Rectal smooth muscle tissue (tissue), 1 donor: ENCODE results near the gene TTC38.

Experiments
- H3K27ac ChIP-seq: one replicate; pipeline ENCODE4 v1.7.0; 2013; ENCODE audit warnings: low read depth, low read length, inconsistent platforms
- H3K27me3 ChIP-seq: one replicate; pipeline ENCODE4 v1.7.0; 2013; ENCODE audit warnings: low read length; ENCODE audit not compliant: control insufficient read depth, insufficient read depth
- H3K36me3 ChIP-seq: one replicate; pipeline ENCODE4 v1.7.0; 2013; ENCODE audit warnings: low read length; ENCODE audit not compliant: control insufficient read depth, insufficient read depth
- H3K4me1 ChIP-seq: one replicate; pipeline ENCODE4 v1.7.0; 2013; ENCODE audit warnings: low read length; ENCODE audit not compliant: control insufficient read depth, insufficient read depth
- H3K4me3 ChIP-seq: one replicate; pipeline ENCODE4 v1.7.0; 2013; ENCODE audit warnings: low read length
- H3K9ac ChIP-seq: one replicate; pipeline ENCODE4 v1.7.0; 2013; ENCODE audit warnings: low read length

TTC38 gene

DNA sequence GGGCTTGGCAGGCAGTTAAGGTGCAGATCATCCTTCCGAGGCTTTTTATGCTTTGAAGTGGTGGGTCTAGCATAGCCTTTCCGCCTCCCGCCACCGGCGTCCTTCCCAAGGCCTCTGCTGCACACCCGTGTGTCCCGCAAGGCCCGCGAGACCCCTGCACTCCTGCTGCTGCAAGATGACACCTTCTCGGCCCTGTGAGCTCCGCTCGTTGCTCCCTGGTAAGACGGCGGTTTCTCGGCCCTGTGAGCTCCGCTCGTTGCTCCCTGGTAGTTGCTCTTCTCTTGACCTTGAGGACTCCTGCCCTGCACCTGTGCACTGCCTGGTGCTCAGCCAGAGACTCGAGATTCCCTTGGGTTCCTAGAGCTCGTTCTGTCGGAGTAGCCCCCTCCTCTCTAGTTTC is 49.8 kb downstream of the TTC38 start:
- Histone ChIP-seq H3K4me3 (no peak overlapping the region), H3K9ac (no peak overlapping the region), H3K36me3 (no peaks in the 10 kb centered on the region), H3K27ac (no peak overlapping the region), H3K4me1 (no peaks in the 10 kb centered on the region), H3K27me3 (no peaks in the 10 kb centered on the region)

DNA sequence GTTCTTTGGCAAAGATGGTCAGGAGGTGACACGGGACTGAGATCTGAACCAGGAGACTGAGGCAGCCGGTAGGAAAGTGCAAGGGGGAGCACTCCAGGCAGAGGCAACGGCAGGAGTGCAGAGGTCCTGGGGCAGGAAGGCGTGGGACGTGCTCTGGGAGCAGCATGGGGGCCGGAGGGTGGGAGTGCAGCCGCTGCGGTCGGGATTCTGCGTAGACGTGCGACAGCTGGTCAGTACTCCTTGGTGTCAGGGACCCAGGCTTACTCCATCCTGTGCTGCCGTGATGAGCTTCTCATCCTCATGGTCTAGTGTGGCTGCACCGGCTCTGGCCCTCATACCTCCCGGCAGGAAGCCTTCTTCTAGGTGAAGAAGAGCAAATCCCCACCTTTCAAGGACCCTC is 50.8 kb downstream of the TTC38 start:
- H3K27ac ChIP-seq, result no peak overlapping the region
- no peaks in the 10 kb centered on the region for H3K27me3 ChIP-seq
- no peaks in the 10 kb centered on the region for H3K4me1 ChIP-seq
- H3K9ac ChIP-seq, result no peak overlapping the region
- H3K4me3 ChIP-seq, result no peak overlapping the region
- H3K36me3 ChIP-seq, result no peaks in the 10 kb centered on the region

DNA sequence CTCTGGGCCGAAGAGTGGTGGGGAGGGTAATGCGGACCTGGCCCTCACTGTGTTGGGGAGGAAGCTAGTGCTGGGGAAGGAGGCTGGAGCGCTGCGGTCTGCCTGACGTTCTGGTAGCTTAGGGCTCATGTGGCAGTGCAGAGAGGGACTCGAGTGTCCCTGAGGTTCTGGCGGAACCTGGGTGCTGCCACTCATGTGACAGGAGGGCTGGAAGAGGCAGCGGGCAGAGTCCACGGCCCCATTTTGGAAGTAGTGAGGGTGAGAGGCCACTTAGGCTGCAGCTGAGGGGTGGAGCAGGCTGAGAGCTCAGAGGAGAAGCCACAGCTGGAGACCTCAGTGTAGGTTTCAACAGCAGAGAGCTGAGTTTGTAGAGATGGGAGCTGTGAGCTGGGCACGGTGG is 51.5 kb downstream of the TTC38 start:
- Histone ChIP-seq H3K9ac (no peak overlapping the region), H3K4me3 (no peak overlapping the region), H3K27me3 (no peaks in the 10 kb centered on the region), H3K27ac (no peak overlapping the region), H3K36me3 (no peaks in the 10 kb centered on the region), H3K4me1 (no peaks in the 10 kb centered on the region)

GRCh38 chr22:46320166-46320710 is 52.4 kb downstream of the TTC38 start:
- no peak overlapping the region for H3K9ac ChIP-seq
- no peaks in the 10 kb centered on the region for H3K27me3 ChIP-seq
- H3K36me3 ChIP-seq, result no peaks in the 10 kb centered on the region
- no peak overlapping the region for H3K27ac ChIP-seq
- H3K4me1 ChIP-seq, result no peaks in the 10 kb centered on the region
- no peak overlapping the region for H3K4me3 ChIP-seq

DNA sequence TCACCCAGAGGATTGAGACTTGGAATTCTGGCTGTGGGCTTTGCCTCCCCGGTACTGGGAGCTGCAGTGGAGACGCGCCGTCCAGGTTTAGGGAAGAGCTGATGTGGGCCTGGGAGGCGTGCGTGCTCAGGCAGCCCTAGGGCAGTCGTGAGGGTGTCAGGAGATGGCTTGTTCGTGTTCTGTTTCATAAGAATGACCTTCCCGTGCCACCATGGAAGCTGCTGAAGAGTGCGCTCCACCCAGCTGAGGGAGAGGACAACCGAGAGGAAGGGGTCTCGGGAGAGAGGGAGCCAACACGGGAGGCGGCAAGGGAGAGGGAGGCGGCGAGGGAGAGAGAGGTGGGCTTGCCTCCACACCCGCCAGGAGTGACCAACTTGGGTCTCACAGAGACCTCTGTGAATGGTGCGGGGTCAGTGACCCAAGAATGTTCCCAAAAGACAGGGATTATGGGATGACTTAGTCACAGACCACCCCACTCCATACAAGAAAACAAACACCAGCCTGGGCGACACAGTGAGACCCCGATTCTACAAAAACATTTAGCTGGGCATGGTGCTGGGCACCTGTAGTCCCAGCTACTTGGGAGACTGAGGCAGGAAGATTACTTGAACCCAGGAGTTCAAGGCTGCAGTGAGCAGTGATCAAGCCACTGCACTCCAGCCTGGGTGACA is 53.0 kb downstream of the TTC38 start:
- Histone ChIP-seq H3K9ac (no peak overlapping the region), H3K4me3 (no peak overlapping the region), H3K36me3 (no peaks in the 10 kb centered on the region), H3K27ac (no peak overlapping the region), H3K4me1 (no peaks in the 10 kb centered on the region), H3K27me3 (no peaks in the 10 kb centered on the region)

- H3K9ac ChIP-seq, result no peak overlapping the region
- H3K27ac ChIP-seq, result no peak overlapping the region
- H3K4me1 ChIP-seq, result no peaks in the 10 kb centered on the region
- no peaks in the 10 kb centered on the region for H3K36me3 ChIP-seq
- H3K4me3 ChIP-seq, result no peak overlapping the region
- H3K27me3 ChIP-seq, result no peaks in the 10 kb centered on the region
These were observed 54.9 kb downstream of the TTC38 start for GRCh38 chr22:46322711-46323110.

GRCh38 chr22:46323162-46323561 is 55.4 kb downstream of the TTC38 start:
- no peak overlapping the region for H3K4me3 ChIP-seq
- no peak overlapping the region for H3K27ac ChIP-seq
- H3K4me1 ChIP-seq, result no peaks in the 10 kb centered on the region
- H3K9ac ChIP-seq, result no peak overlapping the region
- no peaks in the 10 kb centered on the region for H3K27me3 ChIP-seq
- no peaks in the 10 kb centered on the region for H3K36me3 ChIP-seq

GRCh38 chr22:46326066-46326680 is 58.4 kb downstream of the TTC38 start:
- no peak overlapping the region for H3K9ac ChIP-seq
- H3K36me3 ChIP-seq, result no peaks in the 10 kb centered on the region
- H3K4me1 ChIP-seq, result no peaks in the 10 kb centered on the region
- no peak overlapping the region for H3K4me3 ChIP-seq
- H3K27me3 ChIP-seq, result no peaks in the 10 kb centered on the region
- no peak overlapping the region for H3K27ac ChIP-seq

- Histone ChIP-seq H3K36me3 (no peaks in the 10 kb centered on the region), H3K9ac (no peak overlapping the region), H3K4me1 (no peaks in the 10 kb centered on the region), H3K27me3 (no peaks in the 10 kb centered on the region), H3K27ac (no peak overlapping the region), H3K4me3 (no peak overlapping the region)
These were observed 60.1 kb downstream of the TTC38 start for GRCh38 chr22:46327691-46328465.

DNA sequence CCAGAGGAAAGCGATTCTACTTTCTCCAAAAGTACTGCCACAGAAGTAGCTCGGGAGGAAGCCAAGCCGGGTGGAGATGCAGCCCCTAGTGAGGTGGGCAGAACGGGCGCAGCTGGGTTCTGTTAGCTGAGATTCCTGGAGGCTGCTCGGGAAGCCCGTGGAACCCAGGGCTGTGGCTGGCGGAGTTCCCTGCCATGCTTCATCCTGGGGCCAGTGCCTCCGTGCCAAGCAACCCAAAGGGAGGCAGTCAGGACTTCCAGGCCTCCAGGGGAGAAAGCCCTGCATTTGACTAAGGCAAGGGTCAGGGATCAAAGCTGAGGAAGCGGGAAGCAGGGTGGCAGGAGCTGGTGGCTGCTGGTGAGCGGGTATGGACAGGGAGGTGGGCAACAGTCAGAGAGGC is 61.0 kb downstream of the TTC38 start:
- Histone ChIP-seq H3K4me3 (no peak overlapping the region), H3K36me3 (no peaks in the 10 kb centered on the region), H3K27me3 (no peaks in the 10 kb centered on the region), H3K27ac (no peak overlapping the region), H3K4me1 (no peaks in the 10 kb centered on the region), H3K9ac (no peak overlapping the region)

- no peaks in the 10 kb centered on the region for H3K4me1 ChIP-seq
- H3K27ac ChIP-seq, result no peak overlapping the region
- H3K36me3 ChIP-seq, result no peaks in the 10 kb centered on the region
- H3K27me3 ChIP-seq, result no peaks in the 10 kb centered on the region
- H3K4me3 ChIP-seq, result no peak overlapping the region
- H3K9ac ChIP-seq, result no peak overlapping the region
These were observed 61.8 kb downstream of the TTC38 start for GRCh38 chr22:46329616-46330015.

GRCh38 chr22:46330426-46330825 is 62.6 kb downstream of the TTC38 start:
- Histone ChIP-seq H3K36me3 (no peaks in the 10 kb centered on the region), H3K9ac (no peak overlapping the region), H3K4me3 (no peak overlapping the region), H3K27ac (no peak overlapping the region), H3K27me3 (no peaks in the 10 kb centered on the region), H3K4me1 (no peaks in the 10 kb centered on the region)
